NCI-H748 (cell line): Measurements from ENCODE around the gene MYL5.
"Not testable (repeated sequence)": the region's sequence is repeated elsewhere in the genome, so short reads cannot be mapped to it uniquely, and the experiment has no call there.

Experiments used
- DNase-seq: peaks from one replicate; lab custom pipeline; 2025; ENCODE audit not compliant: unreplicated experiment; lab: John Stamatoyannopoulos, UW

Gene MYL5

DNA sequence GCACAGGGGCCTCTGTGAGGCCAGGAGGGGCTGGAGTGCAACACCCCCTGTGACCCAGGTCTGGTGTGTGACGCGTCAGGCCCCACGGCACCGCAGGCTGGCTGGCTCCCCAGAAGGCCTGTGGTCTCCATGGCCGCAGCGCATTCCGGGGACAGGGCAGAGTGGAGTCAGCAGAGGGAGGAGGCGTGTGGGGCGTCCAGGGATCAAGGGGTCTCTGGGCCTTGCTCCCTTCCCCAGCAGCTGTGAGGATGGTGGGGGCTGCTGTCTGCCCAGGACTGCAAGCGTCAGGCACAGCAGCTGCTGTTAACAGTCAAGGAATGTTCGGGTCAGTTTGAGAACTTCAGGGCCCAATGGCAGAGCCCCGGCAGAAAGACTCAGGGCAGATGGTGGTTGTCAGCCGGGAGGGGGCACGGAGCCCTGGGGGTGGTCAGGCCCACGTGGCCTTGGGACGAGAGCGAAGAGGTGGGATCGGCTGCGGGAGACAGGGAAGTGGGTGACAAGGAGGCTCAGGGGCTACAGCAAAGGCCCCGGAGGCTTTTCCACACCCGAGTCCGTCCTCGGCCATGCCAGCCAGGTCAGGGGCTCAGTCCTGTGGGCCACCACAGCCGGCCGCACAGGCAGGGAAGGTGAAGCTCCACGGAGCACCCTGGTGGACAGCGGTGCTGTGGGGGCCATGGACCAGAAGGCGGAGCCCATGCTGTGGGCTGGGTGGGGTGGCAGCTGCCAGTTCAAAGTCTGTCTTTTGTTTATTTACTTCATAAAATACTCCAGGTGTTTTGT is 49.6 kb downstream of the MYL5 start:
- DNase-seq = no peak

DNA sequence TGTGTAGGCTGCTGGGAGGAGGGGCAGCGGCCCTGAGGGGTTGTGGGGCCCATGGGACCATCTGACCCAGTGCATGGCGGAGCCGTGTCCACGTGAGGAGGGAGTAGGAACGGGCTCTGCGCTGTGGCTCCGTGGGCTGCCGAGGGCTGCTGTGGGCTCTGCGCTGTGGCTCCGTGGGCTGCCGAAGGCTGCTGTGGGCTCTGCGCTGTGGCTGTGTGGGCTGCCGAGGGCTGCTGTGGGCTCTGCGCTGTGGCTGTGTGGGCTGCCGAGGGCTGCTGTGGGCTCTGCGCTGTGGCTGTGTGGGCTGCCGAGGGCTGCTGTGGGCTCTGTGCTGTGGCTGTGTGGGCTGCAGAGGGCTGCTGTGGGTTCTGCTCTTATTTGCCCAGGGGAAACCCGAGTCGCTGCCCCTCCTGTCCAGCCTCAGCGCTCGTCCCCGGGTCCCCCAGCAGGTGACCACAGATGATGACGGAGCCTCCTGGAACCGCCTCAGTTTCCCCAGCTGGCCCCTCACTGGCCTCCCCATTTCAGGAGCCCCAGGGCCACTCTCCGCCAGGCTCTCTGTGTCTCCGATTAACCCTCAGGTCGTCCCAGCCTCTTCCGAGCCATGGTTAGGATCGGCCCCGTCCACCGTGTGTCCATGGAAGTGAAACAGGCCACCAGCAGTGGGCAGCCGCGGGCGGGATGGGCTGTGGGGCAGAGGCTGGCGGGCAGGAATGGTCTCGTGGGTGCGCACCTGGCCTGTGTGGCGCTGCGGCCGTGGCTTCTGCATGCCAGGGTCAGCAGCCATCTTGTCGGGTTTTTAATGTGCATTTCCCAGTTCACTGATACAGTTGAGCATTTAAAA is 51.3 kb downstream of the MYL5 start:
- no peak for DNase-seq

DNA sequence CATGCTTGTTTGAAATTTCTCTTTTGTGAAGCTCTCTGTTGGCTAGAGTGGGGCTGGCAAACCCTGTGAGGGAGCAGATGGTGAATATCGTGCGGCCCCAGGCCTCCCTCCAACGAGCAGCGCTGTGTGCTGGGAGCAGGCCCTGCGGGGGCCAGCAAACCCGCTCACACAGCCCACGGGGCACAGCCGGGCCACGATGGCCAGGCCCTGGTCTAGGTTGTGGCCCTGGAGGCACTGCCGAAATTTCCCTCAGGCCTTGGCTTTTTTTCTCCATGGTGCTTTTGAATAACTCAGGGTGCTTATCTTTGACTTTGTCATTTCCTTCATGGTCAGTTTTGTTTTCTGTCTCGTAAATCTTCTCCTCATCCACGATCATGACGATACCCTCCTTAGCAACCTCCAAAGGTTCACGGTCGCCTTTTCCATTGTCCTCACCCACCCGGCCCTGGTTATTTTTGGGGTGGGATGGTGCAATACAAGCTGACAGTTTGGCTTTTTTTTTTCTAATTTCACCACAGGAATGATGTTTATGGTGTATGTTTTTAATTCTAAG is 52.0 kb downstream of the MYL5 start:
- no peak for DNase-seq

DNA sequence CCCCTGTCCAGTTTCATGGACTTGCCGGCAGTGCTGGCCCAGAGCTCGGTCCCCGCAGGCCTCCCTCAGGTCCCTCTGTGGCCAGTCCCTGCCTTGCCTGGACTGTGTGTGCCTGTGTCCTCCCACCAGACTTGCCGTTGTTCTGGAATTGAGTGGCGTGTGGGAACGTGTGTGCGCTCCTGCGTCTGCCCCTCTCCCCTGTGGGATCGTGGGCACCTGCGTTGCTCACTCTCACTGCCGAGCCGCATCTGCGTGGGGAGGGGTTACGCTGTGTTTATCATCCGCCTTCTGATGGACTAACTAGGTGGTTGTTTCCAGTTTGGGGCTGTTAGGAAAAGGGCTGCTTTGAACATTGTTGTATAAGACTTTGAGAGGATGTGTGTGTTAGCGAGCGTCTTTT is 52.5 kb downstream of the MYL5 start:
- no peak for DNase-seq

DNA sequence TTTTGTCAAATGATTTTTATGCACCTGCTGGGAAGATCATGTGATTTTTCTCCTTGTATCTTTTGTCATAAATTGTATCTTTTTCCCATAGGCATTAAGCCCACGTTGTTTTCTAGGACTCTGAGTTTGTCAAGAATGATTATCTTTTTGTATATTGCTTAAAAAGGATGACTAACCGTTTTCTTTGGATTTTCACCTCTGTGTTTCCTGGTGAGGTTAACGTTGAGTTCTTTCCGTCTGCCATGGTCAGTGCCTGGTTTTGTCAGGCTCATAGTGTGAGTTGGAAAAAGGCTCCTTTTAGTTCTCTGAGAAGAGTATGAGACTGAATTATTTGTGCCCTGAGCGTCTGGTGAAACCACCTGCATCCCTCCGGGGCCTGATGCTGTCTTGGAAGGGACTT is 53.2 kb downstream of the MYL5 start:
- no peak for DNase-seq

DNA sequence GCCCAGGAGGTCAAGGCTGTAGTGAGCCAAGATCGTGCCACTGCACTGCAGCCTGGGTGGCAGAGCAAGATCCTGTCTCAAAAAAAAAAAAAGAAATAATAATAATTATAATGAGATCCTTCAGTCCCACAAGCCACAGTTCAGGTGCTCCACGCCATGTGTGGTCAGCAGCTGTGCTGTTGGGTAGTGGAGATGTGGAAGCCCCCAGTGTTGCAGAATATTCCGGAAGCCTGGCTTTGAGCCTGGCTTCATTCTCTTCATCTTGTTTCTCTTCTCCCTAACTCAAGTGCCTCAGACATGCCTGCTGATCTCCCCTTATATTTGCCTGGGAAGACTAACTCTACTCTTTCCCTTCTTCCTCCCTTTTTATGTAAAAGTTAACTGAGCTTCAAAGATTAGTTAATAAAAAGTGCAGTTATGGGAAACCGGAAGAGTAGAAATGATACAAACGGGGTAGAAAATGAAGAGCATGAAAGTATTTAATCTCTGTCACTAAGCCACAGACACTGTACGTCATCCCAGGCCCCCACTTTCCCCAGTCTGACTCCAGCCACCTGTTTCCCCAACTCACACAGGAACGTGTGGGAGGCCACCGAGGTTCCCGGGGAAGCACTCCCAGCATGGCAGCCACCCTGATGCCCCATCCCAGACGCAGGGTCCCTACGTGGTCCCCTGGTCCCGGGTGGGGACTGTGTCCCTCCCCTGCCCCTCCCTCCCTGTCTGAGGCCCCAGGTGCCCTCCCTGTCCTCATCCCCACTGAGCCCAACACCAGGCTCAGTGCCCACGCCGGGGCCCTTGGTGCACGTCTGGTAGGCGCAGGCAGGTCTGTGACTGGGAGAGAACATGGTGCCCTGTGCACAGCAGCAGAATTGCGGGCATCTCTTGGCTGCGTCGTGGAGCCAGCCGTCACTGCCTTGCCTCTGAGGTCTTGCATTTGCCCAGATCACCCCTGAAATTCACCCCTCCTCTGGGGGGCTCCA is 55.3 kb downstream of the MYL5 start:
- DNase-seq = no peak

DNA sequence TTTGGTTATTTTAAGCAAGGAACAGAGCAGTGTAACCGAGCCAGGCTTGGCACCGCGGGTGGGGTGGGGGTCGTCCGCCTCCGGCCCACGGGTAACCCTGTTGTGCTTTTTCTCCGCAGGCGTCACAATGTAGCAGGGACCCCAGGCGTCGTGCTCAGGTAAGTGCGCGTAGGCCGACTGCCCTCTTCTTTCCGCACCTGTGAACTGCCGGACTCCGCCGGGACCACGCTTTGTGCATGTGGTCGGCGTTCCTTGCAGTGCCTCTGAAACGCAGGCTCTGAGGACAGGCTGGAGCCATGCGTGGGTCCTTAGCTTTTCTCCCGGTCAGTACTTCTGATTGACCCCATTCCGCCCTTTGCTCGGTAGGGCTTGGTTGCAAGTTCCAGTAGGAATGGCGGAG is 56.2 kb downstream of the MYL5 start:
- DNase-seq = no peak

DNA sequence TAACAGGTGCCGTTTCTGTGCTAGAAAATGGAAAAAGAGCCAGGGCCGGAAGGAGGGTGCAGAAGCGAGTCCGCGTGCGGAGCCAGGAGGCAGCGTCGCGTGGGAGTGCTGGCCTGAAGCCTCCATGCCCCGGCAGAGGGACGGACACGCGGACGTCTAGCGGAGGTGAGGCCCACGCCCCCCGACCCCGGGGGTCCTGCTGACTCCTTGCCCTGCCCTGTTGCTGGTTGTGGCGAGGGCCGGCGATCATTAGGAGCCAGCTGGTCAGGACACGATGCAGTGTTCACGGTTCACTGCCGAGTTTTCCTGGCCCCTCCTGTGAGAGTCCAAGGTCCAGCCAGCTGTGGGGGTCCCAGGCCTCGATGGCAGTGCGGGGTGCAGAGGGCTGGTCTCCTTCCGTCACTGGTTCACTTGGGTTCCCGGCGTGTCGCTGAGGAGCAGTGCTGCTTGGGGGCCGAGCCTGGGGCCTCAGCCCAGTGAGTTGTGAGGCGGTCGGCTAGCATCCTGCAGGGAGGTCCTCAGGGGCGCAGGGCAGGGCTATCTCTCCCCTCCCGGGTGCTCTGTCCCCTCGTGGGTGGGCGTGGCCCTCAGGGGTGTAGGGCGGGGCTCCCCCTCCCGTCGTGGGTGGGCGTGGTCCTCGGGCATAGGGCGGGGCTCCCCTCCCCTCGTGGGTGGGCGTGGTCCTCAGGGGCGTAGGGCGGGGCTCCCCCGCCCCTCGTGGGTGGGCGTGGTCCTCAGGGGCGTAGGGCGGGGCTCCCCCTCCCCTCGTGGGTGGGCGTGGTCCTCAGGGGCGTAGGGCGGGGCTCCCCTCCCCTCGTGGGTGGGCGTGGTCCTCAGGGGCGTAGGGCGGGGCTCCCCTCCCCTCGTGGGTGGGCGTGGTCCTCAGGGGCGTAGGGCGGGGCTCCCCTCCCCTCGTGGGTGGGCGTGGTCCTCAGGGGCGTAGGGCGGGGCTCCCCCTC is 56.9 kb downstream of the MYL5 start:
- DNase-seq = not testable (repeated sequence)
